Measurements from ENCODE around the gene TARBP1. TPM values are rescaled to one million over a fixed set of nuclear protein-coding genes. Genes with fewer than 3 reads are reported as not detected.

Gene TARBP1
- total and polyA plus RNA-seq, 2 of the 8 experiments (the other 6 are each of a cell fraction or from before 2014, with no cell fraction given) = 21.9 to 32.3 TPM

- no peak overlapping the region for H3K27ac ChIP-seq (ENCODE audit: low read depth, low read length)
- POLR2A ChIA-PET (ENCODE audit: partially characterized antibody) = interaction anchor here (0.7 kb wide), 1 partner anchor 125 kb away, joined by 3 read pairs; no protein-coding TSS in a partner anchor
- no peak for TF ChIP-seq POU5F1 (IDR thresholded peaks at IDR 0.05; ENCODE audit: low read depth, low read length)
- no peak for TF ChIP-seq HDAC6 (IDR thresholded peaks at IDR 0.05; ENCODE audit: low read depth, low read length)
- TF ChIP-seq JUN (IDR thresholded peaks at IDR 0.05; ENCODE audit: low read depth, low read length) = no peak
- TF ChIP-seq GTF2F1 (IDR thresholded peaks at IDR 0.05; ENCODE audit: borderline replicate concordance, low read depth, low read length) = no peak
- TF ChIP-seq TAF7 (optimal IDR thresholded peaks at IDR 0.05; ENCODE audit: borderline replicate concordance, low read depth, low read length) = no peak
- TF ChIP-seq SP1 (IDR thresholded peaks at IDR 0.05; ENCODE audit: low read depth, low read length) = no peak
- TF ChIP-seq RAD21 (IDR thresholded peaks at IDR 0.05 in 1 of 2, conservative IDR thresholded peaks at IDR 0.05 in 1 of 2; ENCODE audit: low read depth in 2 of 2, low read length in 2 of 2) = no peak
- TF ChIP-seq, protein P1, sequence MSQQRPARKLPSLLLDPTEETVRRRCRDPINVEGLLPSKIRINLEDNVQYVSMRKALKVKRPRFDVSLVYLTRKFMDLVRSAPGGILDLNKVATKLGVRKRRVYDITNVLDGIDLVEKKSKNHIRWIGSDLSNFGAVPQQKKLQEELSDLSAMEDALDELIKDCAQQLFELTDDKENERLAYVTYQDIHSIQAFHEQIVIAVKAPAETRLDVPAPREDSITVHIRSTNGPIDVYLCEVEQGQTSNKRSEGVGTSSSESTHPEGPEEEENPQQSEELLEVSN (IDR thresholded peaks at IDR 0.05) = no peak
- no peak for TF ChIP-seq GABPA (IDR thresholded peaks at IDR 0.05; ENCODE audit: borderline replicate concordance, insufficient read depth, low read length)
Observed at GRCh38 chr1:234475167-234475793, 3.7 kb downstream of the TARBP1 start.

More at GRCh38 chr1:234475167-234475793, 3.7 kb downstream of the TARBP1 start:
- Histone ChIP-seq H2BK15ac (ENCODE audit: low read length) (no peak overlapping the region), H4K20me1 (replicated peaks in 1 of 2; ENCODE audit: control insufficient read depth in 1 of 2, insufficient read depth in 2 of 2, low read length in 2 of 2) (no peaks in the 10 kb centered on the region), H4K5ac (ENCODE audit: insufficient read length, low read depth, low read length) (no peak overlapping the region), H3K14ac (ENCODE audit: insufficient read length) (no peak overlapping the region), H2BK120ac (replicated peaks; ENCODE audit: low read depth, low read length) (no peak overlapping the region), H3K36me3 (ENCODE audit: control insufficient read depth in 2 of 4, insufficient read depth in 4 of 4, low read length in 3 of 4) (no peaks in the 10 kb centered on the region), H3K27me3 (replicated peaks in 1 of 4; ENCODE audit: control insufficient read depth in 3 of 4, extremely low read depth in 1 of 4, insufficient read depth in 3 of 4, low read length in 3 of 4) (no peaks in the 10 kb centered on the region), H3K9ac (replicated peaks in 1 of 4; ENCODE audit: extremely low read depth in 1 of 4, low read depth in 3 of 4, low read length in 3 of 4) (peak overlapping the region in 1 of 4 experiments; percentile 24; a peak in 3 of 7 replicates), H2BK5ac (ENCODE audit: low read depth, low read length) (peak overlapping the region; percentile 22; the same call in 1 of the 2 replicates), H3K79me2 (ENCODE audit: control insufficient read depth in 1 of 2, insufficient read depth in 2 of 2, low read length in 2 of 2) (peaks cover 0 to 41% of the 10 kb centered on the region in 2 experiments; a peak in 2 of 4 replicates), H4K91ac (replicated peaks; ENCODE audit: insufficient read length, low read length) (no peak overlapping the region), H2AK5ac (ENCODE audit: low read depth, low read length) (0 out of 2 replicates have a peak overlapping the region, but pooled peaks have one; percentile 85), H3K18ac (ENCODE audit: extremely low read depth, low read length) (no peak overlapping the region), H3K4me1 (replicated peaks in 1 of 4; ENCODE audit: control insufficient read depth in 3 of 4, insufficient read depth in 4 of 4, low read length in 3 of 4) (peaks cover 3 to 17% (median 11%) of the 10 kb centered on the region in 4 experiments), H2BK12ac (ENCODE audit: low read depth, low read length) (peak overlapping the region; percentile 43; the same call in 1 of the 2 replicates), H3K4me3 (ENCODE audit: extremely low read depth in 1 of 4, insufficient read depth in 2 of 4, low read depth in 3 of 4, low read length in 4 of 4) (no peak overlapping the region; a peak in 1 of 8 replicates), H4K8ac (ENCODE audit: extremely low read depth, insufficient read depth, low read length) (no peak overlapping the region; the same call in 1 of the 2 replicates), H3K56ac (replicated peaks; ENCODE audit: insufficient read length, low read depth, low read length) (no peak overlapping the region), H3K4ac (replicated peaks; ENCODE audit: insufficient read length, low read depth, low read length) (no peak overlapping the region), H3K23ac (ENCODE audit: insufficient read length) (no peak overlapping the region), H2BK20ac (ENCODE audit: low read length) (no peak overlapping the region), H3K9me3 (ENCODE audit: insufficient read depth in 2 of 2, low read depth in 1 of 2, low read length in 1 of 2) (no peaks in the 10 kb centered on the region), H3K23me2 (ENCODE audit: low read depth, low read length) (peaks cover 6% of the 10 kb centered on the region), H3K4me2 (ENCODE audit: insufficient read depth in 1 of 2, low read depth in 2 of 2, low read length in 2 of 2) (peak overlapping the region; percentile 20 to 31; a peak in 1 of 4 replicates), H3K79me1 (ENCODE audit: low read depth, low read length) (peaks cover 2% of the 10 kb centered on the region; the same call in 1 of the 2 replicates), H2AFZ (ENCODE audit: low read length) (no peak overlapping the region)
- 67% methylated on average over 12 of the region's 12 CpGs; no CpG with 5 or more reads in 1 of the 2 experiments for WGBS, 2 experiments (ENCODE audit: extremely low coverage in 1 of 2, insufficient coverage in 1 of 2, insufficient read length in 1 of 2, insufficient replicate concordance in 2 of 2, low coverage in 1 of 2, low lambda C conversion rate in 2 of 2, missing lambda C conversion rate in 1 of 2)
- DNase-seq (ENCODE audit: low read depth in 1 of 2, low spot score in 2 of 2) (peak in 1 of 2 experiments; percentile 54), FAIRE-seq (no peak)
- CTCF ChIA-PET (ENCODE audit: partially characterized antibody) = interaction anchor here (0.6 to 0.8 kb wide), 2 partner anchors 266 to 618 kb away, joined by 3 to 4 read pairs; no protein-coding TSS in a partner anchor
